Left lung (tissue), 14 donors: ENCODE results near the gene NID1. TPM values are rescaled to one million over a fixed set of nuclear protein-coding genes. Genes with fewer than 3 reads are reported as not detected.

ENCODE experiments used
- ATAC-seq: fragments of 200-7000 bp; cut with Tn5 transposase; one replicate; pipeline ENCODE4 v1.9.1; 2020; ENCODE audit warnings: moderate library complexity
- DNase-seq, 4 donors: peaks; one replicate each; pipeline ENCODE4 v3.0.0-alpha.2; 2013 to 2020
- H3K27ac ChIP-seq, 2 donors: fragments of 200-600 bp; sonication (generic) in 1 of 2; one replicate each; pipeline versions ENCODE4 v1.5.0 to v1.8.0; 2020 to 2021
- H3K27me3 ChIP-seq, 2 donors: fragments of 200-600 bp; sonication (generic) in 1 of 2; one replicate each; pipeline versions ENCODE4 v1.5.0 to v1.8.0; 2020 to 2021
- H3K36me3 ChIP-seq, 2 donors: fragments of 200-600 bp; sonication (generic) in 1 of 2; one replicate each; pipeline versions ENCODE4 v1.5.0 to v1.8.0; 2020 to 2021
- H3K4me1 ChIP-seq, 2 donors: fragments of 200-600 bp; one replicate each; pipeline ENCODE4 v1.8.0; 2021
- H3K4me3 ChIP-seq, 2 donors: fragments of 200-600 bp; sonication (generic) in 1 of 2; one replicate each; pipeline versions ENCODE4 v1.5.0 to v1.8.0; 2020 to 2021; ENCODE audit warnings: mild to moderate bottlenecking in 1 of 2
- H3K9me3 ChIP-seq, 2 donors: fragments of 200-600 bp; sonication (generic) in 1 of 2; one replicate each; pipeline versions ENCODE4 v1.5.0 to v1.8.0; 2020 to 2021
- intact Hi-C, 2 donors: fragments of 100-400 bp; cut with DNase I; formaldehyde crosslinking; loops; one replicate each; pipeline versions ENCODE4 v1.11.2 to v1.14.2; 2022
- long read RNA-seq, 12 donors: library from polyadenylated mRNA in 2 of 12; unstranded in 2 of 12; transcript quantifications; one replicate each; pipeline ENCODE4 v2.0.0 and lab custom pipeline, GENCODE V29; 2019 to 2026
- polyA plus RNA-seq, 6 donors: library from polyadenylated mRNA; unstranded; fragments of 120-200 nt; gene quantifications; one replicate each; pipeline ENCODE4 v1.2.1, GENCODE V29; 2013; ENCODE audit not compliant: insufficient read length in 6 of 6
- total RNA-seq, 2 donors: library from RNA; stranded (reverse); fragmentation: NEBNext Ultra II Directional; extraction: Animal tissue kit (Norgen Biotek cat#: 25700); gene quantifications; one replicate each; pipeline ENCODE4 v1.2.1, GENCODE V29; 2021
- TF ChIP-seq, protein P1 (sequence below), 2 donors: fragments of 200-600 bp; sonication (generic) in 1 of 2; IDR thresholded peaks; one replicate each; pipeline versions ENCODE4 v1.5.0 to v1.8.0; 2021; ENCODE audit warnings: antibody characterized with exemption in 2 of 2
- donor health status: DM: no; HTN: yes; CAD: no.
- donor health status: DM: no; HTN: no; CAD: no.

The NID1 gene
- total RNA-seq (10 to 100 TPM; 55.4 to 77.4 TPM), polyA plus RNA-seq (100 to 1,000 TPM; 199 to 233 (median 227) TPM)
- long read RNA-seq, donor 1, full-length matches to known transcripts = 12 of 92 reads
- long read RNA-seq, donor 1, partial matches to known transcripts = 80 of 92 reads
- long read RNA-seq, donor 1, other reads (novel, unspliced or antisense) = 0 of 92 reads
- long read RNA-seq, donor 2, full-length matches to known transcripts = 15 of 78 reads
- long read RNA-seq, donor 2, partial matches to known transcripts = 63 of 78 reads
- long read RNA-seq, donor 2, other reads (novel, unspliced or antisense) = 0 of 78 reads
- long read RNA-seq, donor 3, full-length matches to known transcripts = 12 of 23 reads
- long read RNA-seq, donor 3, partial matches to known transcripts = 11 of 23 reads
- long read RNA-seq, donor 3, other reads (novel, unspliced or antisense) = 0 of 23 reads
- long read RNA-seq, donor 4, partial matches to known transcripts = 0 of 6 reads
- long read RNA-seq, donor 4, other reads (novel, unspliced or antisense) = 6 of 6 reads
- long read RNA-seq, donor 5, full-length matches to known transcripts = 4 of 70 reads
- long read RNA-seq, donor 5, partial matches to known transcripts = 66 of 70 reads
- long read RNA-seq, donor 5, other reads (novel, unspliced or antisense) = 0 of 70 reads
- long read RNA-seq, donor 6, full-length matches to known transcripts = 7 of 30 reads
- long read RNA-seq, donor 6, partial matches to known transcripts = 23 of 30 reads
- long read RNA-seq, donor 6, other reads (novel, unspliced or antisense) = 0 of 30 reads
- long read RNA-seq, donor 7, full-length matches to known transcripts = 3 of 3 reads
- long read RNA-seq, donor 7, partial matches to known transcripts = 0 of 3 reads
- long read RNA-seq, donor 7, other reads (novel, unspliced or antisense) = 0 of 3 reads
- long read RNA-seq, donor 8, full-length matches to known transcripts = 15 of 72 reads
- long read RNA-seq, donor 8, partial matches to known transcripts = 57 of 72 reads
- long read RNA-seq, donor 8, other reads (novel, unspliced or antisense) = 0 of 72 reads
- long read RNA-seq, donor 9 = 0 reads
- long read RNA-seq, donor 10, partial matches to known transcripts = 3 of 4 reads
- long read RNA-seq, donor 10, other reads (novel, unspliced or antisense) = 1 of 4 reads
- long read RNA-seq, donor 11, full-length matches to known transcripts = 5 of 25 reads
- long read RNA-seq, donor 11, partial matches to known transcripts = 20 of 25 reads
- long read RNA-seq, donor 11, other reads (novel, unspliced or antisense) = 0 of 25 reads
- long read RNA-seq, donor 12, full-length matches to known transcripts = 14 of 47 reads
- long read RNA-seq, donor 12, partial matches to known transcripts = 33 of 47 reads
- long read RNA-seq, donor 12, other reads (novel, unspliced or antisense) = 0 of 47 reads

DNA sequence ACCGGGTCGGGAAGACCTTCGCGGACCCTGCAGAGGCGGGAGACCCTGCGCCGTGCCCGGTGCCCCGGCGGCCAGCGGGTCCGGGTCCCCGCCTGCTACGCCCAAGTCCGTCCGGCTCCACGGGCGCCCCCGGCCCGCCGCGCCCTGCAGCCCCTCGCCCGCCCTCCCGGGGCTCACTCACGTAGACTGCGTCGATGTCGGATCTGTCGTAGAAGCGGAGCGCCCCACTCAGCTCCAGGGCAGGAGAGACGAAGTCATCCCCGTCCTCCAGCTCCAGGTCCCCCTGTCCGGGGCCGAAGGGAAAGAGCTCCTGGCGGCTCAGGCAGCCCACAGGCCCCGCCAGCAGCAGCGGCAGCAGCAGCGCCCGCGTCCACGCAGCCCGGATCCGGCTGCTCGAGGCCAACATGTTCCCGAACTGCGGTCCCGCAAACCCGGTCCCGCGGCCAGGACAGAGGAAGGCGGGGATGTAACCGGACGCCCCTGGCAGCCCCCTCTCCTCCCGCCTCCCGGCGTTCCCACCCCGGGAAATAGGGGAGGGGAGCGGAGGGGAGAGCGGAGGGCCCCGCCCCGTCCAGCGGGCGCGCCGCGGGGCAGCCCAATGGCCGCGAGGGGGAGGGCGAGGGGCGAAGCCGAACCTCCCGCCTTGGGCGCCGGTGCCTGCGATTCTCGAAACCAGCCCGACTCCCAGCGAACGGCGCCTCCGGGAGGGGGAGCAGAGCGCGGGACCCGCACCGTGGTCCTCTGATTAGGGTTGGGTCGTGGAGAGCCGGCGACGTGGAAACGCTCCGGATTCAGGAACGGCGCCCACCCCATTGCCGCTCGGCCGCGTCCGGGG, at the start of gene NID1:
TSS of gene NID1 (minus strand) at position 417 of the 835 bp plus-strand sequence. CDS start at position 406, 11 bp downstream.
- H3K4me1 ChIP-seq = peaks cover 0 to 35% of the 10 kb centered on the region in 2 donors
- H3K9me3 ChIP-seq = no peaks in the 10 kb centered on the region
- H3K27me3 ChIP-seq = peaks cover 12 to 47% of the 10 kb centered on the region in 2 donors
- intact Hi-C loops = no loop called here
- peak within 1 kb of the TSS; percentile 82 to 85 for H3K27ac ChIP-seq
- DNase-seq = peak; percentile 69 to 94 (median 88)
- TF ChIP-seq, protein P1, sequence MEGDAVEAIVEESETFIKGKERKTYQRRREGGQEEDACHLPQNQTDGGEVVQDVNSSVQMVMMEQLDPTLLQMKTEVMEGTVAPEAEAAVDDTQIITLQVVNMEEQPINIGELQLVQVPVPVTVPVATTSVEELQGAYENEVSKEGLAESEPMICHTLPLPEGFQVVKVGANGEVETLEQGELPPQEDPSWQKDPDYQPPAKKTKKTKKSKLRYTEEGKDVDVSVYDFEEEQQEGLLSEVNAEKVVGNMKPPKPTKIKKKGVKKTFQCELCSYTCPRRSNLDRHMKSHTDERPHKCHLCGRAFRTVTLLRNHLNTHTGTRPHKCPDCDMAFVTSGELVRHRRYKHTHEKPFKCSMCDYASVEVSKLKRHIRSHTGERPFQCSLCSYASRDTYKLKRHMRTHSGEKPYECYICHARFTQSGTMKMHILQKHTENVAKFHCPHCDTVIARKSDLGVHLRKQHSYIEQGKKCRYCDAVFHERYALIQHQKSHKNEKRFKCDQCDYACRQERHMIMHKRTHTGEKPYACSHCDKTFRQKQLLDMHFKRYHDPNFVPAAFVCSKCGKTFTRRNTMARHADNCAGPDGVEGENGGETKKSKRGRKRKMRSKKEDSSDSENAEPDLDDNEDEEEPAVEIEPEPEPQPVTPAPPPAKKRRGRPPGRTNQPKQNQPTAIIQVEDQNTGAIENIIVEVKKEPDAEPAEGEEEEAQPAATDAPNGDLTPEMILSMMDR (IDR thresholded peaks at IDR 0.05) = peak in 1 of 2 donors; percentile 6
- ATAC-seq = peak; percentile 90
- peak within 1 kb of the TSS; percentile 65 to 68 for H3K4me3 ChIP-seq
- no peaks in the 10 kb centered on the region for H3K36me3 ChIP-seq

DNA sequence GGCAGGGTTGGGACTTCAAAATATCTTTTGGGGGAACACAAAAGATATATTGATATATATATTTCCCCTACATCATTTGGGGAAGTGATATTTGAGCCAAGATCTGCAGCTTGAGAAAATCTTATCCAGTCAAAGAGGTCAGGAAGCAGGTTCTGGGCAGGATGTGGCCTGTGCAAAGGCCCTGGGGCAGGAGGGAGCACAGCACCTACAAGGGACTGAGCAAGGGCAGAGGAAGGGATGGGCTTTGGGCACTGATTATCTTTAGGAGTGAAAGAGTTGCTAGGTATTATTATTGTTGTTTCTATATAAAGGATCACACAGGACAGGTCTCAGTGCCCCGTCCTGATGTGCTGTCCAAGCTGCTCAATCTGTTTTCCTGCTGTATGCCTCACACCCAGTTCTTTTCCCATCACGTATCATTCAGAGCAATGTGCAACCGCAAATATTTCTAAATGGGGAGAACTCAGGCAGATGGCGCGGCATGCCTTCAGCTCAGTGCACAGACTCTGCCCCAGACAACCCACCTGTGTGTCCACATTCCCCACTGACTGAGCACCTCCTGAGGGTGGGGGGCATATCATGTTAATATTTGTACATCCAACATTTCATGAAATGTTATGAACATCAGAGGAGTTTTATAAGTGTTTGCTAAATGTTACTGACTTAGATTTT, 49.3 kb upstream of the NID1 start:
- DNase-seq = no peak
- intact Hi-C loops = no loop called here
- TF ChIP-seq, protein P1 (IDR thresholded peaks at IDR 0.05) = no peak
- Histone ChIP-seq H3K9me3 (no peaks in the 10 kb centered on the region), H3K27ac (no peak overlapping the region), H3K27me3 (no peaks in the 10 kb centered on the region), H3K36me3 (no peaks in the 10 kb centered on the region), H3K4me1 (no peaks in the 10 kb centered on the region), H3K4me3 (no peak overlapping the region)
- no peak for ATAC-seq

DNA sequence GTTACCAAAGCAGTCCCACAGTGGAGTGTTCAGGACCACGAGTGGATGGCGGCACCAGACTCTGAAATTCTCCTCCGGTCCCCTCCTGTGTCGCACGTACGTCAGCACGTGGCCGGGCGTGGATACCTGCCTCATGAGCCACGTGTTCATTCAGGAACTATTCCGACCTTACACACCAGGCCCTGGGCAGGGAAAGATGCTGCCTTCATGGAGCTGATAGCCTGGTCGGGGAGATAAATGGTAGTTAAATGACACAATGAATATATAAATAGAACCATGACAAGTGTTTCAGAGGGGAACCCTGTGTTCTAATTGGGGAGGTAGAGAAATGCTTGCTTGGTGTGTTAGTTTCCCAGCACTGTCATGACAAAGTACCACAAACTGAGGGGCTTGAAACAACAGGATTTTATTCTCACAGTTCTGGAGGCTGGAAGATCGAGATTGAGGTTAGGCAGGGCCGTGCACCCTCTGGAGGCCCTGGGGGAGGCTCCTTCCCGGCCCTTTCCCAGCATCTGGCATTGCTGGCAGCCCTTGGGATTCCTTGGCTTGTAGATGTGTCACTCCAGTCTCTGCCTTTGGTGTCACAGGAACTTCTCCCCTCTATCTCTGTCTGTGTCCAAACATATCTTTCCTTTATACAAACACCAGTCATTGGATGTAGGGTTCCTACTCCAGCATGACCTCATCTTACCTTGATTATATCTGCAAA, 48.6 kb upstream of the NID1 start:
- no peak overlapping the region for H3K4me3 ChIP-seq
- H3K9me3 ChIP-seq = no peaks in the 10 kb centered on the region
- H3K27ac ChIP-seq = no peak overlapping the region
- H3K4me1 ChIP-seq = no peaks in the 10 kb centered on the region
- no peak for ATAC-seq
- TF ChIP-seq, protein P1 (IDR thresholded peaks at IDR 0.05) = no peak
- H3K27me3 ChIP-seq = no peaks in the 10 kb centered on the region
- intact Hi-C loops = no loop called here
- DNase-seq = no peak
- no peaks in the 10 kb centered on the region for H3K36me3 ChIP-seq

- Histone ChIP-seq H3K4me3 (no peak overlapping the region), H3K9me3 (no peaks in the 10 kb centered on the region), H3K27ac (no peak overlapping the region), H3K36me3 (no peaks in the 10 kb centered on the region), H3K4me1 (no peaks in the 10 kb centered on the region), H3K27me3 (no peaks in the 10 kb centered on the region)
- DNase-seq (no peak), ATAC-seq (no peak)
- TF ChIP-seq, protein P1 (IDR thresholded peaks at IDR 0.05) = no peak
- intact Hi-C loops = no loop called here
Measured at GRCh38 chr1:236112332-236112627, 47.4 kb upstream of the NID1 start.
